K562 (cell line): ENCODE measurements around the gene FHIT. TPM values are rescaled to one million over a fixed set of nuclear protein-coding genes. Genes with fewer than 3 reads are reported as not detected.

Source experiments
- ATAC-seq: fragments of 200-7000 bp; cut with Tn5 transposase; 3 replicates; pipeline ENCODE4 v1.9.1; 2020; ENCODE audit warnings: moderate library complexity
- BruUV-seq: library from RNA; stranded (reverse); fragments of 400-500 nt; replicated peaks from 2 replicates; lab custom pipeline; 2021; lab: Mats Ljungman, UMichigan
- CTCF ChIA-PET: fragments of 300-600 bp; formaldehyde crosslinking; extraction: SDS; loops from one replicate; lab custom pipeline; 2021; ENCODE audit warnings: low intra/inter-chr PET ratio; lab: Yijun Ruan, JAX
- POLR2A ChIA-PET: fragments of 300-600, 350-650 bp; sonication (Branson Sonifier 250); formaldehyde crosslinking; extraction: SDS; loops from one replicate; lab custom pipeline; 2021; ENCODE audit warnings: antibody characterized with exemption, inconsistent platforms; lab: Yijun Ruan, JAX
- DNase-seq, 4 experiments: peaks; one replicate each; pipeline versions ENCODE4 v3.0.0 to v3.0.0-alpha.2; 2011 to 2018; ENCODE audit warnings: low spot score in 3 of 4, mixed read lengths in 3 of 4; ENCODE audit errors: extremely low read depth in 1 of 4
- FAIRE-seq: peaks from 2 replicates; lab custom pipeline; 2011; peaks lifted over from hg19 to GRCh38; lab: Jason Lieb, UNC
- H2AFZ ChIP-seq: 2 replicates; pipeline ENCODE4 v1.6.0; 2011; ENCODE audit warnings: low read depth, low read length, control low read depth, inconsistent platforms
- H3K27ac ChIP-seq: fragments of 200-600 bp; 3 replicates; pipeline ENCODE4 v1.8.0; 2011; ENCODE audit warnings: low read depth, mild to moderate bottlenecking, control low read depth, inconsistent platforms, low read length, moderate library complexity, mixed read lengths; ENCODE audit errors: extremely low read depth
- H3K27me3 ChIP-seq, 2 experiments: fragments of 300-600 bp in 1 of 2; 2 replicates in 1 of 2; 3 replicates in 1 of 2; pipeline versions ENCODE4 v1.6.0 to v1.8.0; 2011; ENCODE audit warnings: inconsistent platforms in 2 of 2, low read length in 2 of 2, mild to moderate bottlenecking in 1 of 2, mixed read lengths in 1 of 2, moderate library complexity in 1 of 2; ENCODE audit not compliant: control insufficient read depth in 2 of 2, insufficient read depth in 2 of 2
- H3K36me3 ChIP-seq: fragments of 300-600 bp; 3 replicates; pipeline ENCODE4 v1.8.0; 2011; ENCODE audit warnings: mild to moderate bottlenecking, low read length, inconsistent platforms; ENCODE audit not compliant: control insufficient read depth, insufficient read depth
- H3K4me1 ChIP-seq, 2 experiments: fragments of 200-600 bp in 1 of 2; replicated peaks in 1 of 2; 2 replicates in 1 of 2; 3 replicates in 1 of 2; pipeline versions ENCODE4 v1.5.1 to v1.8.0; 2011; ENCODE audit warnings: inconsistent platforms in 2 of 2, low read length in 2 of 2, mild to moderate bottlenecking in 1 of 2, mixed read lengths in 1 of 2, moderate library complexity in 1 of 2; ENCODE audit not compliant: control insufficient read depth in 2 of 2, insufficient read depth in 2 of 2
- H3K4me2 ChIP-seq: 2 replicates; pipeline ENCODE4 v1.6.1; 2011; ENCODE audit warnings: low read length, control low read depth, inconsistent platforms, mixed read lengths; ENCODE audit not compliant: insufficient read depth
- H3K4me3 ChIP-seq: fragments of 200-600 bp; sonication (generic), shearing (Covaris generic); 2 replicates; pipeline ENCODE4 v1.5.1; 2016; ENCODE audit warnings: control low read depth, inconsistent platforms
- H3K79me2 ChIP-seq: fragments of 200-600 bp; 3 replicates; pipeline ENCODE4 v1.8.0; 2011; ENCODE audit warnings: low read length, inconsistent platforms; ENCODE audit not compliant: control insufficient read depth, insufficient read depth
- H3K9ac ChIP-seq, 2 experiments: 2 replicates each; pipeline versions ENCODE4 v1.6.0 to v1.6.1; 2011; ENCODE audit warnings: low read depth in 2 of 2, low read length in 2 of 2, control low read depth in 1 of 2, inconsistent platforms in 1 of 2, mild to moderate bottlenecking in 1 of 2, mixed read lengths in 1 of 2; ENCODE audit not compliant: insufficient read depth in 1 of 2
- H3K9me1 ChIP-seq: one replicate; pipeline ENCODE4 v1.6.0; 2011; ENCODE audit warnings: inconsistent platforms, mild to moderate bottlenecking, low read length, moderate library complexity; ENCODE audit not compliant: control insufficient read depth, insufficient read depth
- H3K9me3 ChIP-seq: replicated peaks from 2 replicates; pipeline ENCODE4 v1.5.1; 2011; ENCODE audit warnings: low read depth, low read length, inconsistent platforms; ENCODE audit not compliant: control insufficient read depth, insufficient read depth
- H4K20me1 ChIP-seq: replicated peaks from 2 replicates; pipeline ENCODE4 v1.6.1; 2011; ENCODE audit warnings: low read length, inconsistent platforms, mixed read lengths; ENCODE audit not compliant: control insufficient read depth, insufficient read depth
- BACH1 ChIP-seq: fragments of 200-800 bp; sonication (Bioruptor generic); IDR thresholded peaks from 2 replicates; pipeline ENCODE4 v1.6.1; 2016; ENCODE audit warnings: missing genetic modification characterization, missing compliant biosample characterization
- CBX2 ChIP-seq: fragments of 200-600 bp; sonication (generic); IDR thresholded peaks from one replicate; pipeline ENCODE4 v1.6.1; 2012; ENCODE audit warnings: mild to moderate bottlenecking, low read length, inconsistent platforms; ENCODE audit not compliant: insufficient read depth, poor library complexity, severe bottlenecking
- GTF2A2 ChIP-seq: IDR thresholded peaks from 2 replicates; pipeline ENCODE4 v1.6.1; 2016; ENCODE audit warnings: mild to moderate bottlenecking, missing genetic modification characterization, missing compliant biosample characterization
- MEIS2 ChIP-seq: fragments of 450-650 bp; IDR thresholded peaks from 2 replicates; pipeline ENCODE4 v1.6.1; 2014; ENCODE audit warnings: mild to moderate bottlenecking; ENCODE audit not compliant: partially characterized antibody
- MTA1 ChIP-seq: fragments of 450-650 bp; IDR thresholded peaks from 2 replicates; pipeline ENCODE4 v1.6.1; 2017; ENCODE audit warnings: borderline replicate concordance
- RBM14 ChIP-seq: fragments of 200-400 bp; formaldehyde crosslinking; IDR thresholded peaks from 2 replicates; pipeline ENCODE4 v1.6.1; 2018; ENCODE audit warnings: low read depth, mild to moderate bottlenecking, low read length, moderate library complexity, borderline replicate concordance; ENCODE audit not compliant: insufficient read depth
- SLC30A9 ChIP-seq: fragments of 250-450 bp; sonication (Bioruptor Pico); IDR thresholded peaks from 2 replicates; pipeline ENCODE4 v1.8.0; 2022; ENCODE audit warnings: mild to moderate bottlenecking, moderate library complexity
- SOX6 ChIP-seq: fragments of 450-650 bp; IDR thresholded peaks from 2 replicates; pipeline ENCODE4 v1.6.1; 2014; ENCODE audit warnings: mild to moderate bottlenecking
- ZC3H8 ChIP-seq: fragments of 450-650 bp; IDR thresholded peaks from 2 replicates; pipeline ENCODE4 v1.6.1; 2017
- ZNF551 ChIP-seq: fragments of 250-450 bp; sonication (Bioruptor Pico); IDR thresholded peaks from 2 replicates; pipeline ENCODE4 v1.5.0; 2021; ENCODE audit warnings: mild to moderate bottlenecking, moderate library complexity
- WGBS: fragments of 100-300 bp; shearing (Covaris generic); methylation state at CpG from one replicate; pipeline ENCODE4 v1.1.6; 2016; ENCODE audit warnings: low coverage, mixed read lengths; ENCODE audit not compliant: insufficient coverage; ENCODE audit errors: missing lambda C conversion rate; 5-methylcytosine and 5-hydroxymethylcytosine counted together
- in situ Hi-C: fragments of 300-500 bp; cut with MboI; formaldehyde crosslinking; loops from 4 replicates; pipeline ENCODE4 v1.15.0; 2018; ENCODE audit warnings: inconsistent platforms, mixed read lengths
- intact Hi-C: fragments of 100-400 bp; cut with micrococcal nuclease; formaldehyde crosslinking; loops from 2 replicates; pipeline ENCODE4 v1.14.2; 2022
- polyA plus RNA-seq, 8 experiments: library from polyadenylated mRNA; depleted of rRNA in 4 of 8; stranded (reverse) in 5 of 8; unstranded in 3 of 8; fragments of >200 nt; fragmentation: Nextera tagmentation in 2 of 8; fragmentation: Illumina TruSeq in 1 of 8; extraction: Ambion mirVana in 2 of 8; extraction: Trizol in 1 of 8; gene quantifications; 2 replicates each; pipeline versions ENCODE4 v1.2.1 to v1.2.3, GENCODE V29; 2011 to 2014; ENCODE audit warnings: inconsistent platforms in 1 of 8, missing spikeins in 1 of 8
- total RNA-seq, 7 experiments: library from RNA; depleted of rRNA in 6 of 7; stranded (reverse); fragments of >200 nt in 6 of 7; fragmentation: Illumina TruSeq in 2 of 7; extraction: Trizol in 2 of 7; gene quantifications; 2 replicates each; pipeline versions ENCODE4 v1.2.1 to v1.2.3, GENCODE V29; 2011 to 2021; ENCODE audit warnings: low replicate concordance in 1 of 7
- TF ChIP-seq, protein P1 (sequence below), 2 experiments: IDR thresholded peaks; 2 replicates each; pipeline ENCODE4 v1.6.1; 2012; ENCODE audit warnings: improper control_type of control experiment in 2 of 2, low read depth in 2 of 2, low read length in 2 of 2, borderline replicate concordance in 1 of 2
- TF ChIP-seq, protein P2 (sequence below): sonication (generic); formaldehyde crosslinking; IDR thresholded peaks from 2 replicates; pipeline ENCODE4 v1.8.0; 2022; ENCODE audit warnings: mild to moderate bottlenecking, missing genetic modification reagents

FHIT gene
- total and polyA plus RNA-seq, 9 of the 15 experiments (the other 6 are each of a cell fraction or from before 2014, with no cell fraction given) = 1.7 to 9.1 (median 4.3) TPM

DNA sequence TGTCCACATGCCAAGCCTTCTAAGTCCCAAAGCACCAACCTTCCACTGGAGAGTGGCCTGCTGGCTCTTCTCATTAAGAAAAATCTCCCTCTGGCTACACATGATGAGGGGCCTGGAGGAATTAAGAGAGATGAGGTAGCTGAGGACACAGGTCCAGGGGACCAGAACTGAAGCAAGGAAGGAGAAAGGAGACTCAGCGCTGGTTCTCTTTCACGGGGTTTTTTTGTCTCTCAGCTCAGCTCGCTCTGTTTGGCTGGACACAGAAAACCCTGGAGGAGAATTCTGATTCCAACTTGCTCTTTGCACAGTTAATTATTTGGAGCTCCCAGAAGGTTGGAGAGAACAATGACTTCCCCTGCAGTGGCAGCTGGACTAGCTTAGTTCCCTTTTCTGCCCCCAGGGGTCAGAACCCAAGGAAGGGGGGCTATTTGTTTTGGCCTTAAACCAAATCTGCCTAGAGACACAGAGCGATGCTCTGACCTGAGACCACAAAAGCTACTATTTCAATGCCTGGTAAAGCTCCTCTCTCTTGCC lies 507.6 kb downstream of the FHIT start:
- intact Hi-C loops (no loop called here), in situ Hi-C loops (no loop called here)
- Histone ChIP-seq H3K4me3 (no peak overlapping the region), H3K36me3 (no peaks in the 10 kb centered on the region), H3K9ac (no peak overlapping the region), H3K4me2 (no peak overlapping the region), H3K27ac (no peak overlapping the region), H4K20me1 (no peaks in the 10 kb centered on the region), H3K4me1 (no peaks in the 10 kb centered on the region), H3K27me3 (no peaks in the 10 kb centered on the region), H3K9me3 (no peaks in the 10 kb centered on the region), H3K79me2 (no peaks in the 10 kb centered on the region), H3K9me1 (no peaks in the 10 kb centered on the region), H2AFZ (no peak overlapping the region)
- no peak for TF ChIP-seq MTA1
- TF ChIP-seq RBM14 = no peak
- TF ChIP-seq BACH1 (tag) = no peak
- no peak for TF ChIP-seq CBX2
- TF ChIP-seq, protein P1, sequence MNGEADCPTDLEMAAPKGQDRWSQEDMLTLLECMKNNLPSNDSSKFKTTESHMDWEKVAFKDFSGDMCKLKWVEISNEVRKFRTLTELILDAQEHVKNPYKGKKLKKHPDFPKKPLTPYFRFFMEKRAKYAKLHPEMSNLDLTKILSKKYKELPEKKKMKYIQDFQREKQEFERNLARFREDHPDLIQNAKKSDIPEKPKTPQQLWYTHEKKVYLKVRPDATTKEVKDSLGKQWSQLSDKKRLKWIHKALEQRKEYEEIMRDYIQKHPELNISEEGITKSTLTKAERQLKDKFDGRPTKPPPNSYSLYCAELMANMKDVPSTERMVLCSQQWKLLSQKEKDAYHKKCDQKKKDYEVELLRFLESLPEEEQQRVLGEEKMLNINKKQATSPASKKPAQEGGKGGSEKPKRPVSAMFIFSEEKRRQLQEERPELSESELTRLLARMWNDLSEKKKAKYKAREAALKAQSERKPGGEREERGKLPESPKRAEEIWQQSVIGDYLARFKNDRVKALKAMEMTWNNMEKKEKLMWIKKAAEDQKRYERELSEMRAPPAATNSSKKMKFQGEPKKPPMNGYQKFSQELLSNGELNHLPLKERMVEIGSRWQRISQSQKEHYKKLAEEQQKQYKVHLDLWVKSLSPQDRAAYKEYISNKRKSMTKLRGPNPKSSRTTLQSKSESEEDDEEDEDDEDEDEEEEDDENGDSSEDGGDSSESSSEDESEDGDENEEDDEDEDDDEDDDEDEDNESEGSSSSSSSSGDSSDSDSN (IDR thresholded peaks at IDR 0.05; ENCODE audit: borderline replicate concordance in 1 of 2, low read depth in 2 of 2, low read length in 2 of 2) = no peak
- no peak for TF ChIP-seq SOX6
- TF ChIP-seq GTF2A2 (tag) = no peak
- TF ChIP-seq, protein P2, sequence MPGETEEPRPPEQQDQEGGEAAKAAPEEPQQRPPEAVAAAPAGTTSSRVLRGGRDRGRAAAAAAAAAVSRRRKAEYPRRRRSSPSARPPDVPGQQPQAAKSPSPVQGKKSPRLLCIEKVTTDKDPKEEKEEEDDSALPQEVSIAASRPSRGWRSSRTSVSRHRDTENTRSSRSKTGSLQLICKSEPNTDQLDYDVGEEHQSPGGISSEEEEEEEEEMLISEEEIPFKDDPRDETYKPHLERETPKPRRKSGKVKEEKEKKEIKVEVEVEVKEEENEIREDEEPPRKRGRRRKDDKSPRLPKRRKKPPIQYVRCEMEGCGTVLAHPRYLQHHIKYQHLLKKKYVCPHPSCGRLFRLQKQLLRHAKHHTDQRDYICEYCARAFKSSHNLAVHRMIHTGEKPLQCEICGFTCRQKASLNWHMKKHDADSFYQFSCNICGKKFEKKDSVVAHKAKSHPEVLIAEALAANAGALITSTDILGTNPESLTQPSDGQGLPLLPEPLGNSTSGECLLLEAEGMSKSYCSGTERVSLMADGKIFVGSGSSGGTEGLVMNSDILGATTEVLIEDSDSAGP (CRISPR knock-in tag) = no peak
- TF ChIP-seq MEIS2 = no peak
- TF ChIP-seq ZNF551 (CRISPR knock-in tag) = no peak
- TF ChIP-seq SLC30A9 (CRISPR knock-in tag) = no peak
- no peak for TF ChIP-seq ZC3H8
- ChIA-PET CTCF (no interaction called here), POLR2A (no interaction called here)
- 40% methylated on average over 1 of the region's 4 CpGs for WGBS
- no TSS peak for BruUV-seq
- FAIRE-seq (no peak), ATAC-seq (no peak), DNase-seq (no peak)
